ENCODE measurements around the gene CA12.
"Not testable (repeated sequence)": the region's sequence is repeated elsewhere in the genome, so short reads cannot be mapped to it uniquely, and the experiment has no call there.

The CA12 gene

GRCh38 chr15:63381301-63382204 lies at the start of gene CA12:
CA12 (minus strand) TSS chr15:63381846; CDS start chr15:63381720, 126 bp downstream.
- DNase-seq = no peak

GRCh38 chr15:63430766-63431451 lies 49.3 kb upstream of the CA12 start:
- DNase-seq = no peak

- no peak for DNase-seq
These were observed 44.9 kb upstream of the CA12 start for GRCh38 chr15:63426552-63426951.

- no peak for DNase-seq
These were observed 43.9 kb upstream of the CA12 start for GRCh38 chr15:63425426-63425985.

GRCh38 chr15:63422891-63423590 lies 41.4 kb upstream of the CA12 start:
- DNase-seq = no peak

- no peak for DNase-seq
These were observed 39.8 kb upstream of the CA12 start for GRCh38 chr15:63421433-63421832.

- no peak for DNase-seq
These were observed 38.7 kb upstream of the CA12 start for GRCh38 chr15:63420333-63420747.

GRCh38 chr15:63418811-63419210 lies 37.2 kb upstream of the CA12 start:
- no peak for DNase-seq

GRCh38 chr15:63417721-63418120 lies 36.1 kb upstream of the CA12 start:
- no peak for DNase-seq

GRCh38 chr15:63417274-63417673 lies 35.6 kb upstream of the CA12 start:
- not testable (repeated sequence) for DNase-seq

- DNase-seq = no peak
These were observed 33.0 kb upstream of the CA12 start for GRCh38 chr15:63414474-63415120.

- DNase-seq = no peak
These were observed 30.9 kb upstream of the CA12 start for GRCh38 chr15:63412551-63412950.

GRCh38 chr15:63411866-63412265 lies 30.2 kb upstream of the CA12 start:
- no peak for DNase-seq

- no peak for DNase-seq
These were observed 27.5 kb upstream of the CA12 start for GRCh38 chr15:63409179-63409578.

- no peak for DNase-seq
These were observed 26.9 kb upstream of the CA12 start for GRCh38 chr15:63408524-63408923.

GRCh38 chr15:63407612-63408011 lies 26.0 kb upstream of the CA12 start:
- DNase-seq = peak; percentile 22

GRCh38 chr15:63405683-63406390 lies 24.2 kb upstream of the CA12 start:
- no peak for DNase-seq

GRCh38 chr15:63405159-63405558 lies 23.5 kb upstream of the CA12 start:
- DNase-seq = no peak

- DNase-seq = no peak
These were observed 21.8 kb upstream of the CA12 start for GRCh38 chr15:63403254-63403945.

GRCh38 chr15:63402498-63403253 lies 21.0 kb upstream of the CA12 start:
- peak; percentile 4 for DNase-seq

Measured in NCI-H345 (cell line).